Neural cell (in vitro differentiated cells): ENCODE data around the gene PDIA6. TPM values are rescaled to one million over a fixed set of nuclear protein-coding genes. Genes with fewer than 3 reads are reported as not detected.

ENCODE experiments used
- H2AFZ ChIP-seq: fragments of 200-600, 300-800 bp; sonication (generic), shearing (Covaris generic); 2 replicates; pipeline ENCODE4 v1.6.0; 2014; ENCODE audit warnings: low read depth, mild to moderate bottlenecking, antibody characterized with exemption, low read length, moderate library complexity
- H3F3A ChIP-seq: fragments of 200-600 bp; shearing (Covaris generic); 2 replicates; pipeline ENCODE4 v1.6.1; 2016; ENCODE audit warnings: mild to moderate bottlenecking, moderate library complexity, mixed read lengths, antibody characterized with exemption, low read length; ENCODE audit not compliant: insufficient read depth, poor library complexity, severe bottlenecking
- H3K27ac ChIP-seq: fragments of 200-600, 300-800 bp; sonication (generic), shearing (Covaris generic); 2 replicates; pipeline ENCODE4 v1.5.1; 2014; ENCODE audit warnings: mild to moderate bottlenecking, low read length, moderate library complexity
- H3K27me3 ChIP-seq: fragments of 300-800, 200-600 bp; sonication (generic), shearing (Covaris generic); 2 replicates; pipeline ENCODE4 v1.6.0; 2014; ENCODE audit warnings: mild to moderate bottlenecking, low read depth, low read length, moderate library complexity; ENCODE audit not compliant: insufficient read depth
- H3K36me3 ChIP-seq: fragments of 300-800, 200-600 bp; sonication (generic), shearing (Covaris generic); 2 replicates; pipeline ENCODE4 v1.5.1; 2014; ENCODE audit warnings: mild to moderate bottlenecking, antibody characterized with exemption, low read length, moderate library complexity; ENCODE audit not compliant: insufficient read depth
- H3K4me2 ChIP-seq: fragments of 300-800, 200-600 bp; sonication (generic), shearing (Covaris generic); 2 replicates; pipeline ENCODE4 v1.6.0; 2014; ENCODE audit warnings: mild to moderate bottlenecking, low read length
- H3K4me3 ChIP-seq: fragments of 300-800, 200-600 bp; sonication (generic), shearing (Covaris generic); 2 replicates; pipeline ENCODE4 v1.5.1; 2014; ENCODE audit warnings: mild to moderate bottlenecking, low read length, moderate library complexity
- H3K79me2 ChIP-seq: fragments of 200-600 bp; shearing (Covaris generic); replicated peaks from 2 replicates; pipeline ENCODE4 v1.6.0; 2014; ENCODE audit warnings: mild to moderate bottlenecking, low read length, moderate library complexity; ENCODE audit not compliant: insufficient read depth
- H3K9ac ChIP-seq: fragments of 300-800, 200-600 bp; sonication (generic), shearing (Covaris generic); 2 replicates; pipeline ENCODE4 v1.6.1; 2016; ENCODE audit warnings: mild to moderate bottlenecking, low read length, mixed read lengths
- H3K9me2 ChIP-seq: fragments of 200-600 bp; shearing (Covaris generic); 2 replicates; pipeline ENCODE4 v1.6.1; 2016; ENCODE audit warnings: mild to moderate bottlenecking, low read length, mixed read lengths; ENCODE audit not compliant: insufficient read depth
- H3K9me3 ChIP-seq: fragments of 200-600, 300-800 bp; sonication (generic), shearing (Covaris generic); 2 replicates; pipeline ENCODE4 v1.6.1; 2016; ENCODE audit warnings: mild to moderate bottlenecking, mixed run types, low read length, moderate library complexity, mixed read lengths
- H4K20me1 ChIP-seq: fragments of 200-600 bp; shearing (Covaris generic); 2 replicates; pipeline ENCODE4 v1.6.1; 2016; ENCODE audit warnings: mild to moderate bottlenecking, mixed run types; ENCODE audit not compliant: insufficient read depth
- EP300 ChIP-seq: fragments of 450-650 bp; conservative IDR thresholded peaks from 2 replicates; pipeline ENCODE4 v1.6.1; 2014; ENCODE audit warnings: antibody characterized with exemption, mild to moderate bottlenecking, moderate library complexity; ENCODE audit not compliant: poor library complexity, severe bottlenecking
- EZH2 ChIP-seq: fragments of 200-600, 300-800 bp; shearing (Covaris generic), sonication (generic); IDR thresholded peaks from 2 replicates; pipeline ENCODE4 v1.6.1; 2014; ENCODE audit warnings: antibody characterized with exemption, low read length, borderline replicate concordance, mild to moderate bottlenecking; ENCODE audit not compliant: insufficient read depth, poor library complexity, severe bottlenecking
- MXI1 ChIP-seq: fragments of 450-650 bp; conservative IDR thresholded peaks from 2 replicates; pipeline ENCODE4 v1.6.1; 2014; ENCODE audit warnings: antibody characterized with exemption, mild to moderate bottlenecking; ENCODE audit not compliant: poor library complexity, severe bottlenecking
- POLR2AphosphoS5 ChIP-seq: IDR thresholded peaks from 2 replicates; pipeline ENCODE4 v1.6.1; 2012
- RAD21 ChIP-seq: fragments of 450-650 bp; conservative IDR thresholded peaks from 2 replicates; pipeline ENCODE4 v1.6.1; 2014; ENCODE audit warnings: antibody characterized with exemption, mild to moderate bottlenecking, moderate library complexity
- SMC3 ChIP-seq: fragments of 450-650 bp; conservative IDR thresholded peaks from 2 replicates; pipeline ENCODE4 v1.6.1; 2014; ENCODE audit warnings: antibody characterized with exemption, mild to moderate bottlenecking, moderate library complexity; ENCODE audit not compliant: poor library complexity
- TAF1 ChIP-seq: IDR thresholded peaks from 2 replicates; pipeline ENCODE4 v1.6.1; 2012; ENCODE audit warnings: low read depth
- polyA plus RNA-seq: library from polyadenylated mRNA; depleted of rRNA; stranded (reverse); fragments of >200 nt; gene quantifications from 2 replicates; pipeline ENCODE4 v1.2.3, GENCODE V29; 2014
- TF ChIP-seq, protein P1 (sequence below): IDR thresholded peaks from 2 replicates; pipeline ENCODE4 v1.6.1; 2012; ENCODE audit warnings: borderline replicate concordance
- TF ChIP-seq, protein P2 (sequence below): fragments of 450-650 bp; IDR thresholded peaks from 2 replicates; pipeline ENCODE4 v1.5.1; 2014; ENCODE audit warnings: antibody characterized with exemption, mild to moderate bottlenecking, moderate library complexity; ENCODE audit not compliant: poor library complexity, severe bottlenecking

PDIA6 gene
- polyA plus RNA-seq, 1 donor from 2014 or later, result 124 TPM

DNA sequence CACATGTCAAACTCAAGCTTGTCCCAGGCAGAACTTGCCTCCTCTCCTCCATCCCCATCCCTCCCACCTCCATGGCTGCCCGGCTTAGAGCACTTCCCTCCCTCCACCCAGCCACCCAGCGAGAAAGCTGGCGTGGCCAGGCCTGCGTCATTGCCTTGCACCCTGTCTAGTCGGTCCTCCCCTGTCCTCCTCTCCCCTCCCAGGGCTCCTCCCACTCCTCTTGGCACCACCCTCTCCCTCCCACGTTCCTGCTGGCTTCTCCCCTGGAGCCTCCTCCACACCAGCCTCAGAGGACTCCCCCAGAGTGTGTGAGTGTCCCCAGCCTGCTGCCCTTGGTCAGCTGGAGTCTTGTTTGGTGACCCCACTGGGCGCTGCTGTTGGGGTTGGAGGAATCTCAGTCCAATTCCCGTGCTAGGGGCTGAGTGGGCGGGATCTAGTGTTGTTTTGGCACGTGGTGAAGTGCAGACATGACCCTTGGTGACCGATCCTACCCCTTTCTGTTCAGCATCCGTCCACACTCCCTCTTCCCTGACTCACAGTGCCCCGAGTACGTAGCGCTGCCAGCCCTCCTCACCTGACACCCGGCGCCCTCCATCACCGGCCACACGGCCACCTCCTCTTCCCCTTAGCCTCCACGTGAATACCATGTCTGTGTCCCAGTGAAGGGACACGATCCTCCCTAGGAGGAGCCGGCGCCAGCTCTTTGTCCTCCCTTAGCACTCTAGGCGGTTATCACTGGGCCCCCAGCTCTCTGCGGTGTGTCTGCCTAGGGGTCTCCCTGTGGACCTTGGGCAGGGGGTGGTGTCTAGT is 49.7 kb downstream of the PDIA6 start:
- H3K4me3 ChIP-seq, result no peak overlapping the region
- H3K9ac ChIP-seq, result no peak overlapping the region
- no peaks in the 10 kb centered on the region for H3K79me2 ChIP-seq
- H3K36me3 ChIP-seq, result no peaks in the 10 kb centered on the region
- H4K20me1 ChIP-seq, result no peaks in the 10 kb centered on the region
- no peak for TF ChIP-seq RAD21
- no peak for TF ChIP-seq POLR2AphosphoS5
- TF ChIP-seq SMC3, result no peak
- TF ChIP-seq, protein P1, sequence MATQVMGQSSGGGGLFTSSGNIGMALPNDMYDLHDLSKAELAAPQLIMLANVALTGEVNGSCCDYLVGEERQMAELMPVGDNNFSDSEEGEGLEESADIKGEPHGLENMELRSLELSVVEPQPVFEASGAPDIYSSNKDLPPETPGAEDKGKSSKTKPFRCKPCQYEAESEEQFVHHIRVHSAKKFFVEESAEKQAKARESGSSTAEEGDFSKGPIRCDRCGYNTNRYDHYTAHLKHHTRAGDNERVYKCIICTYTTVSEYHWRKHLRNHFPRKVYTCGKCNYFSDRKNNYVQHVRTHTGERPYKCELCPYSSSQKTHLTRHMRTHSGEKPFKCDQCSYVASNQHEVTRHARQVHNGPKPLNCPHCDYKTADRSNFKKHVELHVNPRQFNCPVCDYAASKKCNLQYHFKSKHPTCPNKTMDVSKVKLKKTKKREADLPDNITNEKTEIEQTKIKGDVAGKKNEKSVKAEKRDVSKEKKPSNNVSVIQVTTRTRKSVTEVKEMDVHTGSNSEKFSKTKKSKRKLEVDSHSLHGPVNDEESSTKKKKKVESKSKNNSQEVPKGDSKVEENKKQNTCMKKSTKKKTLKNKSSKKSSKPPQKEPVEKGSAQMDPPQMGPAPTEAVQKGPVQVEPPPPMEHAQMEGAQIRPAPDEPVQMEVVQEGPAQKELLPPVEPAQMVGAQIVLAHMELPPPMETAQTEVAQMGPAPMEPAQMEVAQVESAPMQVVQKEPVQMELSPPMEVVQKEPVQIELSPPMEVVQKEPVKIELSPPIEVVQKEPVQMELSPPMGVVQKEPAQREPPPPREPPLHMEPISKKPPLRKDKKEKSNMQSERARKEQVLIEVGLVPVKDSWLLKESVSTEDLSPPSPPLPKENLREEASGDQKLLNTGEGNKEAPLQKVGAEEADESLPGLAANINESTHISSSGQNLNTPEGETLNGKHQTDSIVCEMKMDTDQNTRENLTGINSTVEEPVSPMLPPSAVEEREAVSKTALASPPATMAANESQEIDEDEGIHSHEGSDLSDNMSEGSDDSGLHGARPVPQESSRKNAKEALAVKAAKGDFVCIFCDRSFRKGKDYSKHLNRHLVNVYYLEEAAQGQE, result no peak
- no peak for TF ChIP-seq EZH2
- TF ChIP-seq MXI1, result no peak
- no peak for TF ChIP-seq EP300
- TF ChIP-seq TAF1, result no peak
- TF ChIP-seq, protein P2, sequence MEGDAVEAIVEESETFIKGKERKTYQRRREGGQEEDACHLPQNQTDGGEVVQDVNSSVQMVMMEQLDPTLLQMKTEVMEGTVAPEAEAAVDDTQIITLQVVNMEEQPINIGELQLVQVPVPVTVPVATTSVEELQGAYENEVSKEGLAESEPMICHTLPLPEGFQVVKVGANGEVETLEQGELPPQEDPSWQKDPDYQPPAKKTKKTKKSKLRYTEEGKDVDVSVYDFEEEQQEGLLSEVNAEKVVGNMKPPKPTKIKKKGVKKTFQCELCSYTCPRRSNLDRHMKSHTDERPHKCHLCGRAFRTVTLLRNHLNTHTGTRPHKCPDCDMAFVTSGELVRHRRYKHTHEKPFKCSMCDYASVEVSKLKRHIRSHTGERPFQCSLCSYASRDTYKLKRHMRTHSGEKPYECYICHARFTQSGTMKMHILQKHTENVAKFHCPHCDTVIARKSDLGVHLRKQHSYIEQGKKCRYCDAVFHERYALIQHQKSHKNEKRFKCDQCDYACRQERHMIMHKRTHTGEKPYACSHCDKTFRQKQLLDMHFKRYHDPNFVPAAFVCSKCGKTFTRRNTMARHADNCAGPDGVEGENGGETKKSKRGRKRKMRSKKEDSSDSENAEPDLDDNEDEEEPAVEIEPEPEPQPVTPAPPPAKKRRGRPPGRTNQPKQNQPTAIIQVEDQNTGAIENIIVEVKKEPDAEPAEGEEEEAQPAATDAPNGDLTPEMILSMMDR, result no peak
- H3K9me3 ChIP-seq, result no peaks in the 10 kb centered on the region
- no peak overlapping the region for H3K4me2 ChIP-seq
- no peak overlapping the region for H2AFZ ChIP-seq
- H3K9me2 ChIP-seq, result no peaks in the 10 kb centered on the region
- no peaks in the 10 kb centered on the region for H3F3A ChIP-seq
- H3K27ac ChIP-seq, result no peak overlapping the region
- H3K27me3 ChIP-seq, result no peaks in the 10 kb centered on the region

DNA sequence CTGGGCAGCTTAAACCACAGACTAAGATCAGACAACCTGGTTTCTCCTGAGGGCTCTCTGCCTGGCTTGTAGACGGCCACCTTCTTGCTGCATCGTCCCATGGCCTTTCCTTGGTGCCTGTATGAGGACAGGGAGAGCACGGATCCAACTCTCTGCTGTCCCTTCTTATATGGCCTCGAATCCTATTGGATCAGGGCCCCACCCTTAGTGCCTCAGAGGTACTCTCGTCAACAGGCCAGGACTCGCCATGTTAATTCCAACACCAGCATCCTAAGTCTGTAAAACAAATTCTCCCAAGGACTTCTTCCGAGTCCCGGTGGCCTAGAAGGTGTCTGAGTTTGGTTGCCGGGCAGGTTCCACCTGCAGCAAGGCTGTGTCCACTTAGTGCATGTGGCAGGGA is 51.0 kb downstream of the PDIA6 start:
- Histone ChIP-seq H3K4me3 (no peak overlapping the region), H3K79me2 (no peaks in the 10 kb centered on the region), H3K27me3 (no peaks in the 10 kb centered on the region), H3K9ac (no peak overlapping the region), H3K36me3 (no peaks in the 10 kb centered on the region), H3K9me3 (no peaks in the 10 kb centered on the region), H4K20me1 (no peaks in the 10 kb centered on the region), H3K27ac (no peak overlapping the region), H3K9me2 (no peaks in the 10 kb centered on the region), H2AFZ (no peak overlapping the region), H3F3A (no peaks in the 10 kb centered on the region), H3K4me2 (no peak overlapping the region)
- TF ChIP-seq POLR2AphosphoS5 (no peak), MXI1 (no peak), EZH2 (no peak), RAD21 (no peak), SMC3 (no peak), TAF1 (no peak), EP300 (no peak)
- TF ChIP-seq, protein P1, result no peak
- TF ChIP-seq, protein P2, result no peak
